ENCODE data around the gene GPR68.
"Not testable (repeated sequence)": the region's sequence is repeated elsewhere in the genome, so short reads cannot be mapped to it uniquely, and the experiment has no call there.

DNA sequence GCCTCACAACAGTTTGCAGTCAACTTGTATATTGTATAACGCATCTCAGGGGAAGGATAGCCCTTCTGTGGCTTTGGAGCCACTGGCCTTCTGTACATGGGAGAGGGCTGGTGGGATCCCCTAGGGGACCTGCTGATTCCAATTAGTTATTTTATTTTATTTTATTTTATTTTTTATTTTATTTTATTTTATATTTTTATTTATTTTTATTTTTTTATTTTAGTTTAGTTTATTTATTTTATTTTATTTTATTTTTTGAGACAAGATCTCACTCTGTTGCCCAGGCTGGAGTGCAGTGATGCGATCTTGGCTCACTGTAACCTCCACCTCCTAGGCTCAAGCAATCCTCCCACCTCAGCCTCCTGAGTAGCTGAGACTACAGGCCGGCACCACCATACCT lies 61.8 kb downstream of the GPR68 start:
- TF ChIP-seq, protein P1, sequence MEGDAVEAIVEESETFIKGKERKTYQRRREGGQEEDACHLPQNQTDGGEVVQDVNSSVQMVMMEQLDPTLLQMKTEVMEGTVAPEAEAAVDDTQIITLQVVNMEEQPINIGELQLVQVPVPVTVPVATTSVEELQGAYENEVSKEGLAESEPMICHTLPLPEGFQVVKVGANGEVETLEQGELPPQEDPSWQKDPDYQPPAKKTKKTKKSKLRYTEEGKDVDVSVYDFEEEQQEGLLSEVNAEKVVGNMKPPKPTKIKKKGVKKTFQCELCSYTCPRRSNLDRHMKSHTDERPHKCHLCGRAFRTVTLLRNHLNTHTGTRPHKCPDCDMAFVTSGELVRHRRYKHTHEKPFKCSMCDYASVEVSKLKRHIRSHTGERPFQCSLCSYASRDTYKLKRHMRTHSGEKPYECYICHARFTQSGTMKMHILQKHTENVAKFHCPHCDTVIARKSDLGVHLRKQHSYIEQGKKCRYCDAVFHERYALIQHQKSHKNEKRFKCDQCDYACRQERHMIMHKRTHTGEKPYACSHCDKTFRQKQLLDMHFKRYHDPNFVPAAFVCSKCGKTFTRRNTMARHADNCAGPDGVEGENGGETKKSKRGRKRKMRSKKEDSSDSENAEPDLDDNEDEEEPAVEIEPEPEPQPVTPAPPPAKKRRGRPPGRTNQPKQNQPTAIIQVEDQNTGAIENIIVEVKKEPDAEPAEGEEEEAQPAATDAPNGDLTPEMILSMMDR (IDR thresholded peaks at IDR 0.05) = not testable (repeated sequence)
- not testable (repeated sequence) for TF ChIP-seq POLR2A (IDR thresholded peaks at IDR 0.05)
